ENCODE results near the gene SORT1.
A peak's percentile ranks its signal among the peaks of the same experiment; 100 is the strongest.

DNA sequence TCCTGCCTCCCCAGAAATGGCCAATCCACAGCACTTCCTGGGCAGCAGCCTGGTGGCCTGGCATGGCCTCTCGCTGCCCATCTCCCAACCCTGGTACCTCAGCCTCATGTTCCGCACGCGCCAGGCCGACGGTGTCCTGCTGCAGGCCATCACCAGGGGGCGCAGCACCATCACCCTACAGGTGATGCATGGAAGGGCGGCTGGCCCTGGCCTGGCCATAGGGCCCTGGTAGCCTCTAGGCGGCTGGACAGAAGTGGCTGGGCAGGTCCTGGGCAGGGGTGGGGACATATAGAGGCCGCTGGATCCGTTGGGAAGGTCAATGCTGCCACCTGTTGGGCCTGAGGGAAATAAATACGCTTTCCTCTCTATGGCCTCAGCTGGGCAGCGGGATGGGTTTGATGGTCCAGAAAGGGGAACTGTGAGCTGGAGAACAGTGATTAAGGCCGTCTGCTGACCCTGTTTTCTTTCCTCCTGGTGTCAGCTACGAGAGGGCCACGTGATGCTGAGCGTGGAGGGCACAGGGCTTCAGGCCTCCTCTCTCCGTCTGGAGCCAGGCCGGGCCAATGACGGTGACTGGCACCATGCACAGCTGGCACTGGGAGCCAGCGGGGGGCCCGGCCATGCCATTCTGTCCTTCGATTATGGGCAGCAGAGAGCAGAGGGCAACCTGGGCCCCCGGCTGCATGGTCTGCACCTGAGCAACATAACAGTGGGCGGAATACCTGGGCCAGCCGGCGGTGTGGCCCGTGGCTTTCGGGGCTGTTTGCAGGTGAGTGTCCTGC is 133.9 kb downstream of the SORT1 start:
- no peak for TF ChIP-seq POLR2A (IDR thresholded peaks at IDR 0.05; ENCODE audit: control extremely low read depth in 1 of 2, low read depth in 2 of 2, low read length in 2 of 2)
- TF ChIP-seq RBBP5 (IDR thresholded peaks at IDR 0.05; ENCODE audit: borderline replicate concordance, low read depth, low read length), result no peak
- TF ChIP-seq, protein P1, sequence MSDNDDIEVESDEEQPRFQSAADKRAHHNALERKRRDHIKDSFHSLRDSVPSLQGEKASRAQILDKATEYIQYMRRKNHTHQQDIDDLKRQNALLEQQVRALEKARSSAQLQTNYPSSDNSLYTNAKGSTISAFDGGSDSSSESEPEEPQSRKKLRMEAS (IDR thresholded peaks at IDR 0.05), result peak; percentile 100
- no peak for TF ChIP-seq FOSL1 (IDR thresholded peaks at IDR 0.05; ENCODE audit: insufficient read depth, low read depth, low read length)
- TF ChIP-seq GTF2F1 (IDR thresholded peaks at IDR 0.05; ENCODE audit: borderline replicate concordance, low read depth, low read length), result peak; percentile 76; the same call in 1 of the 2 replicates
- TF ChIP-seq EP300 (IDR thresholded peaks at IDR 0.05; ENCODE audit: borderline replicate concordance in 1 of 2, low read depth in 2 of 2, low read length in 2 of 2), result no peak
- TF ChIP-seq, protein P2, sequence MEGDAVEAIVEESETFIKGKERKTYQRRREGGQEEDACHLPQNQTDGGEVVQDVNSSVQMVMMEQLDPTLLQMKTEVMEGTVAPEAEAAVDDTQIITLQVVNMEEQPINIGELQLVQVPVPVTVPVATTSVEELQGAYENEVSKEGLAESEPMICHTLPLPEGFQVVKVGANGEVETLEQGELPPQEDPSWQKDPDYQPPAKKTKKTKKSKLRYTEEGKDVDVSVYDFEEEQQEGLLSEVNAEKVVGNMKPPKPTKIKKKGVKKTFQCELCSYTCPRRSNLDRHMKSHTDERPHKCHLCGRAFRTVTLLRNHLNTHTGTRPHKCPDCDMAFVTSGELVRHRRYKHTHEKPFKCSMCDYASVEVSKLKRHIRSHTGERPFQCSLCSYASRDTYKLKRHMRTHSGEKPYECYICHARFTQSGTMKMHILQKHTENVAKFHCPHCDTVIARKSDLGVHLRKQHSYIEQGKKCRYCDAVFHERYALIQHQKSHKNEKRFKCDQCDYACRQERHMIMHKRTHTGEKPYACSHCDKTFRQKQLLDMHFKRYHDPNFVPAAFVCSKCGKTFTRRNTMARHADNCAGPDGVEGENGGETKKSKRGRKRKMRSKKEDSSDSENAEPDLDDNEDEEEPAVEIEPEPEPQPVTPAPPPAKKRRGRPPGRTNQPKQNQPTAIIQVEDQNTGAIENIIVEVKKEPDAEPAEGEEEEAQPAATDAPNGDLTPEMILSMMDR (IDR thresholded peaks at IDR 0.05; ENCODE audit: control extremely low read depth in 1 of 3, insufficient read depth in 1 of 3, low read depth in 1 of 3, low read length in 3 of 3), result peak in 2 of 3 experiments; percentile 100; a peak in 3 of 4 replicates
- peak; percentile 92 to 99; a peak in 3 of 4 replicates for TF ChIP-seq HDAC2 (IDR thresholded peaks at IDR 0.05; ENCODE audit: borderline replicate concordance in 1 of 2, low read depth in 2 of 2, low read length in 2 of 2)
- no peak for TF ChIP-seq MAFK (IDR thresholded peaks at IDR 0.05; ENCODE audit: low read depth, low read length)
- no peak for TF ChIP-seq RXRA (IDR thresholded peaks at IDR 0.05; ENCODE audit: insufficient read depth, low read depth, low read length)
